ENCODE results near the gene DCUN1D2.
A peak's percentile ranks its signal among the peaks of the same experiment; 100 is the strongest.
"Not testable (repeated sequence)": the region's sequence is repeated elsewhere in the genome, so short reads cannot be mapped to it uniquely, and the experiment has no call there.

DCUN1D2 gene

DNA sequence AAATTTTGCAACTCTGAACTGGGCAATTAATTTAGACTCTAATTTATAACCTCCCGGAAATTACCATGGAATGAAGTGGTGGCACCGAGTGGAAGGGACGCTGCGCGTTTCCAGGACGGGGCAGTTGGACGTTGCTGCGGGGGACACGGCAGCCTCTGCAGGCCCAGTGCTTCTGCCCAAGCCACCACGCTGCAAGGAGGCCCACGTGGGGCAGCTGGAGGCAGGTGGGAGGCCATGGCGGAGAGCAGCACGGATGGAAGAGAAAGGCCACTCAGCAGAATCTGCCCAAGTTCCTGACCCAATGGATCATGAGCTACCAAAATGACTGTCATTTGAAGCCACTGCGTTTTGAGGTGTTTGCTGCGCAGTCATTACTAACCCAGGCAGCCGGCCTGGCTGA is 26.0 kb downstream of the DCUN1D2 start:
- DNase-seq = no peak

DNA sequence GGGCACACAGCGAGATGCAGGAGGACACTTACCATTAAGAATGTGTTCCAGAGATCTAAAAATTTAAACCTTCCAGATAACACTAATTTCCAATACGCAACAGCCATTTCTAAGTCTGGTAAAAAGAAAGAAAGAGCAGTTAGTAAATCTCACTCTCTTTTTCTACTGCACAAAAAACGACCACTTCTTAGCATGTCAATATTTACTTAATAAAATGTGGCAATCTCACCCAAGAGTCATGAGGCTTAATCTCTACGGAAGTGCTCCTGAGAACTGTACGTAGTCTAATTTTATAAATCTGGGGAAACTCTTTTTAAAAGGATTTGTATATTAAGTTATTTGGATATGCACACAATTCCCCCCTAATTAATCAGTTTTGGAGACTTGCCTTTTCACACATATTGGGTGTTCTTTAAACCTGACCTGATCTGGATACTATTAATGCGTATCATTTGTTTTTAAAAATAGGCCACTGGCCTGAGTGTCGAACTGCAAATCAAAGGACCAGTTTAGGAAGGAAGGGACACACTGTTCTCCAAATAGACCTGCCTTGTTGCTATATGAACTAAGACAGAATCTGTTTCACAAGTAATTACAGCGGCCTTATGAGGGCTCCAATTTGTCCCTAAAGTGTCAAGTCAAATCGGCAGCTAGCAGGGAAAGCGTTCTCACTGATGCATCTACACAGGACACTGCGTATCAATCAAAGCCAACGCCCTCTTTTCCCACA is 29.3 kb downstream of the DCUN1D2 start:
- DNase-seq = no peak

DNA sequence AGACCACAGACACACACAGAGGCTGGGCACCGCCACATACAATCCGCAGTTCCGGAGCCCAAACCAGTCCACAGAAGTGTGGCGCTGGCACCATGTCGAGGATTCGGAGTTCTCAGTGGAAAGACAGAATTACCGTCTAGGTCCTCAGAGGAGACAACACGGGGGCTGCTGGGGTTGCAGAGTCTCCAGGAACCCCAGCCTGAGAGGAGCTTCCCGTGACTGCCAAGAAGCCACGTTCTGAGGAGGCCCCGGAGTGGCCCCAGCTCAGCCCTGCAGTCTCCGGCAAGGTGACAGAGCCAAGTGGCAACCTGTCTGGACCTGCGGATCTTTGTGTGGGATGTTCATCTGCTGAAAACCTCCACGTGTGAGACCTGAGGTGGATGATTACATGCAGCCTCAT is 29.9 kb downstream of the DCUN1D2 start:
- DNase-seq = no peak

DNA sequence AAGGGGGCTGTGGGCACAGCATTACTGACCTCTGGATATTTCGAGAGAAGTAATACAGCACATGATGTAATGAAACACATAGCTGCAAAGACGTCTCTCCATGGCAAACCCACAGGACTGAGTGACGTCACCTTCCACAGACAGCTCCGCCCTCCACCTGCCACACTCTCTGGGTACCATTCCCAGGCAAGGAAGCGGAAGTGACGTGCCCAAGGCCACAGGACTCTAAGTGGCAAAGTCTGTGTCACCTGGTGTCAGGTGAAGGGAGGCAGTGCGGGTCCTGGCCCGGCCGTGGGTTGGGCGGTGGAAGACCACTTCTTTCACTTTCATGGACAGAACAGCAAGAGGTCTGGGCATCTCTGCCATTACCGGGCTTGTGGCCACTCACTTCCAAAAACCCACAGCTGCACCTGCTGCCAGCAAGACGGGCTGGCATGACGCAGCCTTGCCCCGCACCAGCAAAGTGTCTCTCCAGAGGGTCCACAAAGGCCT is 30.4 kb downstream of the DCUN1D2 start:
- DNase-seq = no peak

DNA sequence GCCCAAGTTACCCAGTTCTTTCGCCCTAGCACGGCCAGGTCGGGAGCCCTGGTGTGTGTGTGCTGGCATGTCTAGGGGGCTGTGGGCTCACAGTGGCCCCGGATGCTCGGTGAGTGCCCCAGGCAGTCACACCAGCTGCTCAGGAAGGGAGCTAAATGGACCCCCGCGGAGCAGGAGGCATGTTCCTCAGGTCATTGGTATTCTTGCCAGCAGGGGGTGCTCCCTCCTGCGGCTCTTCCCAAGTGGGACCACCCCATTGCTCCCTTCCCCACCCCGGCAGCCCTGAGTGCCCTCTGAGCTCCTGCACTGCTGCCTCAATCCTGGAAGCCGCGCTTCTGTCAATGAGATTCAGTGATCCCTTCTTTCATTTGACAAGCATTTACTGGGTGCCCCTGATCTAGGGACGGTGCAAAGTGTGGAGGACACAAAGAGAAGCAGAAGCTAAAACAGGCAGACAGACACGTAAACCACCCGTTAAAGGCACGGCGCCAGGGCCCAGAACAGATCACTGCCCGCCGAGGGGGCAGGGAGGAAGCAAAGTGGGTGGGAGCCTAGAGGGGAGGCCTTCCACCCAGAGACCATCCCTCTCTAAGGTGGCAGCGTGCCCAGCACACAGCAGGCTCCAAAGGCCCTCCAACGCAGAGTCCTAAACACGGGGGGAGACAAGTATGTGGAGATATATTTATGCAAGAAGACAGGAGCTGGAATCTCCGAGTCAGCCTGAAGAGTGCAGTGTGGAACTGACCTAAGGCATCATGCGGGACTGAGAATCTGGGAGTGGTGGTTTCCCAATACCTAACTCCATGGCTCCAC is 32.1 kb downstream of the DCUN1D2 start:
- DNase-seq = no peak

DNA sequence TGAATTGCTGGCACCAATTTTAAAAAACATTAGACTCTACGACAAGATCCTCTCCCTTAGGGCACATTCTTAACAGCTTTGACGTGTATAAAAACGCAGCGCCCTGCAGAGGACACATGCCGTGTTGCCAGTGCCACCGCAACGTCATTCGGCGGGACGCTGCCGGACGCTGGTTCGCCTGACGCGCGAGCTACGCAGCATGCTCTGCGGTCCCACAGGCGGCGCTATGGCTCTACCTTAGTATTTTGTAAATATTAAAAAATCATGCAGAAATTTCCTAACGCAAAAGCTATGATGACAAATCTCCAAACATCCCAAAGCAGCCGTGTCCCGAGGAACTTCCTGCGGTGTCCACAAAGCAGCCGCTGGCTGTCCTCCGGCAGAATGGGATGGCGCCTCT is 33.0 kb downstream of the DCUN1D2 start:
- no peak for DNase-seq

DNA sequence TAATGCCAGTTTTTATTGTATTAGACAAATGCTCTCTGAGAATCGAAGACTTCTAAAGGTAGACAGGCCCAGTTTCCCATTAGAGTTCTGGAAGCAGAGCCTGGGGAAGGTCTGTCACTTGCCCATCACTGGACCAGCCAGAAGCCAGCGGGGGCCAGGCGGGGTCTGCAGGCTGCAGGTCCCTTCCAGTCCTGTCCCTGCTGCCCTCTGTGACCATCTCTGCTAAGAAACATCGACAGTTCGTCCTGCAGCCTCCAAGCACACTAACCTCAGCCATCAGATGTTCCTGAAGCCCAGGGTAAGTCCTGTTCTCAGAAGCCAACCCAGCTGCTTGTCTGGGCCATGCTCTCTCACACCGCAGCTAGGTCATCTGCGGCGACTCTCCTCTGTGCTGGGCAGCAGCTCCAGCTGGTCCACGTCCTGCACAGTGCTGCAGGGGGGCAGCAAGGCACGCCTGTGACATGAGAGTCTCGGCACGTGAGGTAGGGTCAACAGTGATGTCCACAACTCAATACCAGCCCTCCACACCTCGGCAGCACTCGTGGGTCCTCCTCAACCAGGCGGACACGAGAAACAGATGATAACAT is 34.3 kb downstream of the DCUN1D2 start:
- no peak for DNase-seq

DNA sequence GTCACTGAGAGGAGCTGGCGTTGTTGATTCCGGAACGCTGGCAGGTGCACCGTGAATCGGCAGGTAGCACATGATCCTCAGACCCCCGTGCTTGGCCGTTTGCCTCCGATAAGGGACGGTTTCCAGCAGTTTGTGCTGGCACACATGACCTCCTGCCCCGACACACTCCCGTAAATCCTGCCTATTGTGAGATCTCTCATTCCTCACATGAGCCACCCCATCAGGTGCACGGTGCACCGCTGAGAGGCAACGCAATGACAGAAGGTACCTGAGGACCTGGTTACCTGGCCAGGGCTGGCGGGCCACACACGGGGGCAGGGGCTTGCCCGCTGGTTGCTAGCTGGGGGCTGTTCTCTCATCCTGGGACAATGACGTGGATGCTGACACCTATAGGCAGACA is 35.1 kb downstream of the DCUN1D2 start:
- DNase-seq = peak in 1 of 14 donors; percentile 37

DNA sequence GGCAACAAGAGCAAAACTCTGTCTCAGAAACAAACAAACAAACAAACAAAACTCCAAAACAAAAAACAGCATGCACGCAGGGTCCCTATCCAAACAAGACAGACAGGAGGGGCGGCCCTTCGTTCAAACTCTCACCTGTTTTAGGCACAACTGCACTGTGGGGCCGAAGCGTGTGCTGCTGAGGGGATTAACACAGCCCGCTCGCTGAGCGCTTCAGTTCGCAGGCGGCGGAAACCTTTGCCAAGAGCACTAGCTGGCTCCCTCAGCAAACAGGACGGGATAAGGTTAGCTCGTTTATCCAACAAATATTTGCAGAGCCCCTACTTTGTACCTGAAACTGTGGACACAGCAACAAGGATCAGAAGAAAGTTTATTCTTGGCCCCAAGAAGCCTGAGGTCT is 35.6 kb downstream of the DCUN1D2 start:
- DNase-seq = peak in 1 of 14 donors; percentile 37

DNA sequence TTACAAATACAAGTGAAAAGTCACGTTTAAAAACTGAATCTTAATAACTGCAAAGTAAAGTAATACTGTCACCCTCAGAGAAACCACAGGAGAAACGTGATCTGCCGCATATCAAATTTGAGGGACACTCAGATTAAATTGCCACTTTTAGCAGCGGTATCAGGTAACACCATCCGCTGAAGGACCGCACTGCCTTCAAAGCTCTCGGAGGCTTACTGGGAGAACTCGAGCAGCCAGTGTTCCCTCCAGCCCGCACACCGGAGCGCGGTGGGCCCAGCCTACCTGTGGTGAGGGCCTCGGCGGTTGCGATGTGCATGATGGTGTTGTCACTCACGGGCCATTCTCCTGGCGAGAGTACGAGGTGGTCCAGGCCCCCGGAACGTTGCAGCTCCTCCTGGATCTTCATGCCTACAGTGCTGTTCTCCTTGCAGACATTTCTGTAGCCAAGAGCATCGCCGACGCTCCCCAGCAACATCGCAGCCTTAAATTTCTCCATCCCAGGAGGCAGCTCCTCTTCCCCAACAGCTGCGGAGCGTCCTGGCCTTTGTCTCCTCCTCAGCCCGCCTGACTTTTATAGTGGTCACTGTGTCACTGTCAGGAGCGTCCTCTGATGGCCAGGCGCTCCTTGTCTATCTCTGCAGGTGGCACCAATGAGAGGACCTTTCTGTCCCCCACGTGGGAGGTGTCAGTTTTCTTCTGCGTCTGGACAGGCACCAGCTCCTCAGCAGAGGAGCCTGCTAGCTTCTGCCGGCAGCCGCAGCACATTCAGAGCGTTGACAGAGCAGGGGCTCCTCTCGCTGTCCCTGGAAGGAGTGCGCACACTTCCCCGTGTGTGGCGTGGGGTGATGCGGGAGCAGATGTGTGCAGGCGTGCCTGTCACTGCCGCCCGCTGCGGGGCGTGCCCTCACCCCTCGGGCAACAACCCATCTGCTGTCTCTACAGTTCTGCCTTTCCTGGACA is 37.3 kb downstream of the DCUN1D2 start, which contains the start of gene ADPRHL1:
Gene ADPRHL1 (minus strand): TSS at position 547 of the 960 bp plus-strand sequence. CDS start 51 bp downstream, at position 496.
- no peak for DNase-seq

DNA sequence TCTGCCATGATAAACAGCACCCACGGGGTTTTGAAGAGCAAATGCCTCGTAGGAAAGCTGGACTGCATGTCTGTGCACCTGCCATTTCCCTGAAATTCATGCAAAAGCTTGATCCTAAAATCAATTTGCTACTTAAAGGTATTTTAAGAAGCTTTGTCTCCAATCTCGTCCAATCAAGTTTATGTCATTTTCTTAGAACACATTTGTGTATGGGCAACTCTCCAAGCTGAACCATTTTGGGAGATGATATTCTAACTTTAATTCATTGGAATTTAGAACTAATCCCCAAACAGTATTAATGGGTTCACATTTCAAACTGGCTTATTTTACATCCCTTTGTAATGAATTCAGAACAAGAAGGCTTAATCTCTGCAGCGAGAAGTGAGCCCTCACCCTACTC is 38.0 kb downstream of the DCUN1D2 start:
- DNase-seq = no peak

DNA sequence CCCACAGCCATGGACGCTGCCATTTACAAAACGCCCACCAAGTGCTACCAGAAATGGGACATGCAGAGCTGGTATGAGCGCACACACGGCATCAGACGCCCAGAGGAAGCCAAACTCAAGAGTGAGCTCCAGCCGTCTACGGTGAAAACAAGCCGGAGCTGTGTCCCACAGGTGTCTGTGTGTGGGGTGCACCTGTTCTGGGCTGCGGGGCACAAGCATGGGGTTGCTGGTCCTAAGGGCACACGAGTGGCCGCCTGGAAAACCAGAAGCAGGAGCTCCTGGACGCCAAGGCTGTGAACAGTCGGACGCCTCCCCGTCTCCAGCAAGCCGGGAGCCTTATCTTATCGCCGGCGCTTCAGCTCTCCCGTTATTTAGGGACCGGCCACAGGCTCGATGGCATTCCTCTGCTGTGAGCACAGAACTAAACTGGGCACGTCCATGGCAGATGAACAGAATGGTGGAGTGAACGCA is 38.5 kb downstream of the DCUN1D2 start:
- DNase-seq = no peak

DNA sequence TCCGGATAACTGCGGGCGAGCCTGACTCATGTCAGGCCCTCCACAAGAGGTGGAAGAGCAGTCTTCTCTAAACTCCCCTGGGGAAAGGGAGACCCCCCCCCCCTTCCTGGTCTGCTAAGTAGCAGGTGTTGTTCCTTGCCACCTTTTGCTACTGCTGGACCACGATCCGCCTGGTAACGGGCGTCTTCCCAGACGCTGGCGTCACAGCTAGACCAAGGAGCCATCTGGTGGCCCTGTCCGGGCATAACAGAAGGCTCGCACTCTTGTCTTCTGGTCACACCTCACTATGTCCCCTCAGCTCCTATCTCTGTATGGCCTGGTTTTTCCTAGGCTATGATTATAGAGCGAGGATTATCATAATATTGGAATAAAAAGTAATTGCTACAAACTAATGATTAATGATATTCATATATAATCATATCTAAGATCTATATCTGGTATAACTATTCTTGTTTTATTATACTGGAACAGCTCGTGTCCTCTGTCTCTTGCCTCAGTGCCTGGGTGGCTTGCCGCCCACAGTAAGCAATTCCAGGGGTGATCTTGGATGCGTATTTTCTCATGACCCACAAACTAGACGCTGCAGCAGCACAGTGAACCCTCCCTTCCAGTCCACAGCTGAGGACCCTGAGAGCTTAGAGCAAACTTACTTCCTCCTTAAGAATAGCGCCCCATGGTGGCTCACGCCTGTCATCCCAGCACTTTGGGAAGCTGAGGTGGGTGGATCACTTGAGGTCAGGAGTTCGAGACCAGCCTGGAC is 39.5 kb downstream of the DCUN1D2 start:
- not testable (repeated sequence) for DNase-seq

DNA sequence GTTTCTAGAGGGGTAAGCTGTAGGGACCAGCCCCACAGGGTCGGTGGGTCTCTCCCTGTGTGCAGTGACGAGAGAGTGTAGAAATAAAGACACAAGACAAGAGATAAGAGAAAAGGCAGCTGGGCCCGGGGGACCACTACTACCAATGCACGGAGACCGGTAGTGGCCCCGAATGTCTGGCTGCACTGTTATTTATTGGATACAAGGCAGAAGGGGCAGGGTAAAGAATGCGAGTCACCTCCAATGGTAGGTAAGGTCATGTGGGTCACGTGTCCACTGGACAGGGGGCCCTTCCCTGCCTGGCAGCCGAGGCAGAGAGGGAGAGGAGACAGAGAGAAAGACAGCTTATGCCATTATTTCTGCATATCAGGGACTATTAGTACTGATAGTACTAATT is 40.2 kb downstream of the DCUN1D2 start:
- not testable (repeated sequence) for DNase-seq

DNA sequence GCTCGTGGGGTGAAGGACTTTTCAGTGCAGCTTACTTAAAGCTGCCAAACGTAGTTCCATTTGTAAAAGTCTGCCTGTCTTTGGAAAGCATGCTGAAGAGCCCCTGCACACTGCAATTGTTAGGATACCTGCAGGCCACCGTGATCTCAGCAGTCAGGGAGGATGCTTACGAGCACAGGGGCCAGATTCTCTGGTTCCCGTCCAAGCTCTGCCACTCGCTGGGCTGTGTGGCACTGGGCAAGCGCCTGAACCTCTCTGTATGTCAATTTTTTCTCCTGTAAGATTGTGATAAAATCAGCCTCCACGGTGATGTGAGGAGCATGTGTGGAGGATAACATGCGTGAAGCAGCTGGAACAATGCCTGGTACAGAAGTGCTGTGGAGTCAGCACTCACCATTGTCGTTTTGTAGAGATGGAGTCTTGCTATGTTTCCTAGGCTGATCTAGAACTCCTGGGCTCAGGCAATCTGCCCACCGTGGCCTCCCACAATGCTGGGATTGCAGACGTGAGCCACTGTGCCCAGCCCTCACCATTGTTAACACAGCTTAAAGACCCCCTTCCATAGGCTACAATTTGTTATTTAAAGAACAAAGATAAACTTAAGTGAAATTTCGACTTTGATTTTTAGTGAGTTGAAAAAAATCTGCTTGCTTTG is 40.7 kb downstream of the DCUN1D2 start:
- DNase-seq = no peak

DNA sequence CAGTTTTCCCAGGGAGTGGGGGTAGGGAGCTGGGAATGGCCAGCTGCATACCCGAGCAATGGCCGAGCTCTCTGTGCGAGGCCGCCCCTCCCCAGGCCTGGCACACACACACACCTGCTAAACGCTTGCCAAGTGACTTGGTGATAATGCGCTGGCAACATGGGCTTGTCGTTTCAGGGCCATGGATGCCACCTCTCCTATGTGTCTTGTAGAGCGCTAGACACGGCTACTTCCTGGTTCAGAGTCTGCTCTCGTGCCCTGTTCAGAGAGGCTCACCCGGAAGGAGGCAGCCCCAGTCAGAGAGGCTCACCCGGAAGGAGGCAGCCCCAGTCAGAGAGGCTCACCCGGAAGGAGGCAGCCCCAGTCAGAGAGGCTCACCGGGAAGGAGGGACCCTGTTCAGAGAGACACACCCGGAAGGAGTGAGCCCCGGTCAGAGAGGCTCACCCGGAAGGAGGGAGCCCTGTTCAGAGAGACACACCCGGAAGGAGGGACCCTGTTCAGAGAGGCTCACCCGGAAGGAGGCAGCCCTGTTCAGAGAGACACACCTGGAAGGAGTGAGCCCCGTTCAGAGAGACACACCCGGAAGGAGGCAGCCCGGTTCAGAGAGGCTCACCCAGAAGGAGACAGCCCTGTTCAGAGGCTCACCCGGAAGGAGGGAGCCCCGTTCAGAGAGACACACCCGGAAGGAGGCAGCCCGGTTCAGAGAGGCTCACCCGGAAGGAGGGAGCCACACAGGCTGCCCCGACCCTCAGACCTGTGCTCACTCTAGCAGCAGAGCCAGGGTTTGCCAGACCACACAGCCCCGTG is 41.4 kb downstream of the DCUN1D2 start:
- DNase-seq = peak in 2 of 14 donors; percentile 31 to 96

DNA sequence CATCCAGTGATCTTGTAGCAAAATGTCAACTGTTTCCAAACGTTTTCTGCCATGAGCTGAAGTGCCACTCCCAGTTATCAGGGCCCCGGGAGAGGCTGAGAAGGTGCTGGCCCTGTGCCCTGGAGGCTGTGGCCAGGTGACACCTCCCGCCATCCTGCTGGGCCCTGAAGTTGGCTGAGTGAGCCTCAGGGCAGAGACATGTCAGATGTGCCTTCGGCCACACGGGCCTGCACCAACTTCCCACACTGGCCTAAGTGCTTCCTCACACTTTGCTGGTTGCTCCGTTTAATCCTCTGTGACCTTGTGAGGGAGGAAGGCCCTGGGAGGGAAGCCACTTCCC is 42.0 kb downstream of the DCUN1D2 start:
- DNase-seq = peak in 1 of 14 donors; percentile 61

DNA sequence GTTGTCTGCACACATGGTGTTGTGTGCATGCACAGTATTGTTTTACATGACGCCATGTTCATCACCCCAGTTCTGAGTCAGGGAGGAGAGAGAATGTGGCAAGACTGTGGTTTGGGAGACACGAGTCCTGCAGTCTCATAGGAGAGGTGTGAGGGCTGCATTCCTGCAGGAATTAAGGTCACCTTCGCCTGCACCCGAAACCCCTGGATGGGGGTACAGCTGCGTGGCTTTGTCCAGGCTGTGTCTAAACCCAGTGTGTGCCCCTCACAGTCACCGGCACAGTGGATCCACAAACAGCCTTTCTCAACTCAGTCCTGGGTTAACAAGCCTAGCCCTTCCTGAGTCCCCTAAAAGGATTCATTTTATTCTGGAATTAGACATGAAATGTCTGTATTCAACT is 42.9 kb downstream of the DCUN1D2 start:
- DNase-seq = no peak

DNA sequence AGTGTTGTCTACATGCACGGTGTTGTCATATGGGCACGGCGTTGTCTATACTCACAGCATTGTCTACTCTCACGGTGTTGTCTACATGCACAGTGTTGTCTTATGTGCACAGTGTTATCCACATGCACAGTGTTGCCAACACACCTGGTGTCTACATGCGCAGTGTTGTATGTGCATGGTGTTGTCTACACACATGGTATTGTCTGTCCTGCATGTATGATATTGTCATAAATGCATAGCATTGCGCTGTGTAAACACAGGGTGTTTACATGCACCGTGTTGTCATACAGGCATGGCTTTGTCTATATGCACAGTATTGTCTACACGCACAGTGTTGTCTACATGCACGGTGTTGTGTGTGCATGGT is 44.0 kb downstream of the DCUN1D2 start:
- no peak for DNase-seq
